Lung (tissue), 12 donors: ENCODE measurements around the gene CDC23. TPM values are rescaled to one million over a fixed set of nuclear protein-coding genes. Genes with fewer than 3 reads are reported as not detected.

Experiments
- ATAC-seq: fragments of 200-7000 bp; cut with Tn5 transposase; one replicate; pipeline ENCODE4 v1.9.1; 2020; ENCODE audit warnings: moderate number of reproducible peaks; ENCODE audit not compliant: insufficient read depth, low FRiP score
- DNase-seq, 3 donors: peaks; one replicate each; pipeline ENCODE4 v3.0.0-alpha.2; 2013 to 2017
- H3K27ac ChIP-seq, 2 donors: one replicate each; pipeline ENCODE4 v1.5.1; 2013; ENCODE audit warnings: mild to moderate bottlenecking in 2 of 2, moderate library complexity in 2 of 2, control low read depth in 1 of 2, inconsistent platforms in 1 of 2, low read depth in 1 of 2, low read length in 1 of 2
- H3K27me3 ChIP-seq, 3 donors: one replicate each; pipeline ENCODE4 v1.5.1; 2013; ENCODE audit warnings: low read length in 2 of 3; ENCODE audit not compliant: control insufficient read depth in 3 of 3, insufficient read depth in 3 of 3
- H3K36me3 ChIP-seq, 4 donors: one replicate each; pipeline ENCODE4 v1.5.1; 2013; ENCODE audit warnings: low read length in 4 of 4, mild to moderate bottlenecking in 1 of 4, moderate library complexity in 1 of 4; ENCODE audit not compliant: control insufficient read depth in 4 of 4, insufficient read depth in 4 of 4
- H3K4me1 ChIP-seq, 5 donors: one replicate each; pipeline ENCODE4 v1.5.1; 2013; ENCODE audit warnings: low read length in 5 of 5, mild to moderate bottlenecking in 2 of 5, moderate library complexity in 1 of 5; ENCODE audit not compliant: control insufficient read depth in 5 of 5, insufficient read depth in 5 of 5
- H3K4me3 ChIP-seq: one replicate; pipeline ENCODE4 v1.5.1; 2013; ENCODE audit warnings: mild to moderate bottlenecking, control low read depth, moderate library complexity
- H3K9ac ChIP-seq, 2 donors: one replicate each; pipeline ENCODE4 v1.5.1; 2013; ENCODE audit warnings: low read length in 2 of 2, control low read depth in 1 of 2; ENCODE audit not compliant: insufficient read depth in 1 of 2
- H3K9me3 ChIP-seq, 4 donors: one replicate each; pipeline ENCODE4 v1.5.1; 2013; ENCODE audit warnings: low read length in 3 of 4, mild to moderate bottlenecking in 1 of 4, moderate library complexity in 1 of 4; ENCODE audit not compliant: control insufficient read depth in 4 of 4, insufficient read depth in 3 of 4
- WGBS, 2 donors: extraction: QIAGEN DNeasy Blood & Tissue Kit; methylation state at CpG; one replicate each; pipeline ENCODE4 v1.1.7; 2013; 5-methylcytosine and 5-hydroxymethylcytosine counted together
- polyA plus RNA-seq, 2 donors: library from polyadenylated mRNA; stranded (reverse); fragments of 200-250 nt; gene quantifications; one replicate each; pipeline ENCODE4 v1.2.1, GENCODE V29; 2013
- total RNA-seq, 2 donors: library from RNA; depleted of rRNA in 1 of 2; stranded (reverse); fragments of >200 nt in 1 of 2; gene quantifications; one replicate each; pipeline ENCODE4 v1.2.1, GENCODE V29; 2014 to 2021
- TF ChIP-seq, protein P1 (sequence below): IDR thresholded peaks from 2 replicates; pipeline ENCODE4 v1.5.1; 2012; ENCODE audit warnings: mild to moderate bottlenecking; ENCODE audit errors: control extremely low read depth, extremely low read depth
- donor health status: control.
- donor health status: control.
- donor health status: Bipolar disorder and iron deficiency.
- donor health status: healthy.
- donor health status: DM: yes; HTN: yes; CAD: no.

The CDC23 gene
- total and polyA plus RNA-seq, 4 donors: 9.9 to 41.8 (median 17.1) TPM

- WGBS, 2 donors: 64 to 75% methylated on average over 4 of the region's 4 CpGs
- Histone ChIP-seq H3K36me3 (no peaks in the 10 kb centered on the region), H3K27me3 (no peaks in the 10 kb centered on the region), H3K9ac (no peak overlapping the region), H3K4me3 (no peak overlapping the region), H3K9me3 (no peaks in the 10 kb centered on the region), H3K27ac (no peak overlapping the region), H3K4me1 (peaks cover 0 to 3% (median 0%) of the 10 kb centered on the region in 5 donors)
- TF ChIP-seq, protein P1, sequence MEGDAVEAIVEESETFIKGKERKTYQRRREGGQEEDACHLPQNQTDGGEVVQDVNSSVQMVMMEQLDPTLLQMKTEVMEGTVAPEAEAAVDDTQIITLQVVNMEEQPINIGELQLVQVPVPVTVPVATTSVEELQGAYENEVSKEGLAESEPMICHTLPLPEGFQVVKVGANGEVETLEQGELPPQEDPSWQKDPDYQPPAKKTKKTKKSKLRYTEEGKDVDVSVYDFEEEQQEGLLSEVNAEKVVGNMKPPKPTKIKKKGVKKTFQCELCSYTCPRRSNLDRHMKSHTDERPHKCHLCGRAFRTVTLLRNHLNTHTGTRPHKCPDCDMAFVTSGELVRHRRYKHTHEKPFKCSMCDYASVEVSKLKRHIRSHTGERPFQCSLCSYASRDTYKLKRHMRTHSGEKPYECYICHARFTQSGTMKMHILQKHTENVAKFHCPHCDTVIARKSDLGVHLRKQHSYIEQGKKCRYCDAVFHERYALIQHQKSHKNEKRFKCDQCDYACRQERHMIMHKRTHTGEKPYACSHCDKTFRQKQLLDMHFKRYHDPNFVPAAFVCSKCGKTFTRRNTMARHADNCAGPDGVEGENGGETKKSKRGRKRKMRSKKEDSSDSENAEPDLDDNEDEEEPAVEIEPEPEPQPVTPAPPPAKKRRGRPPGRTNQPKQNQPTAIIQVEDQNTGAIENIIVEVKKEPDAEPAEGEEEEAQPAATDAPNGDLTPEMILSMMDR: no peak
- ATAC-seq (no peak), DNase-seq (no peak)
These were observed 72.9 kb downstream of the CDC23 start for GRCh38 chr5:138140268-138140667.

GRCh38 chr5:138139781-138140090, 73.4 kb downstream of the CDC23 start:
- WGBS, 2 donors: 36 to 53% methylated on average over 3 of the region's 3 CpGs
- TF ChIP-seq, protein P1: no peak
- Histone ChIP-seq H3K4me3 (no peak overlapping the region), H3K9me3 (no peaks in the 10 kb centered on the region), H3K4me1 (peaks cover 0 to 3% (median 0%) of the 10 kb centered on the region in 5 donors), H3K27ac (no peak overlapping the region), H3K27me3 (no peaks in the 10 kb centered on the region), H3K36me3 (no peaks in the 10 kb centered on the region), H3K9ac (no peak overlapping the region)
- DNase-seq (no peak), ATAC-seq (no peak)

DNA sequence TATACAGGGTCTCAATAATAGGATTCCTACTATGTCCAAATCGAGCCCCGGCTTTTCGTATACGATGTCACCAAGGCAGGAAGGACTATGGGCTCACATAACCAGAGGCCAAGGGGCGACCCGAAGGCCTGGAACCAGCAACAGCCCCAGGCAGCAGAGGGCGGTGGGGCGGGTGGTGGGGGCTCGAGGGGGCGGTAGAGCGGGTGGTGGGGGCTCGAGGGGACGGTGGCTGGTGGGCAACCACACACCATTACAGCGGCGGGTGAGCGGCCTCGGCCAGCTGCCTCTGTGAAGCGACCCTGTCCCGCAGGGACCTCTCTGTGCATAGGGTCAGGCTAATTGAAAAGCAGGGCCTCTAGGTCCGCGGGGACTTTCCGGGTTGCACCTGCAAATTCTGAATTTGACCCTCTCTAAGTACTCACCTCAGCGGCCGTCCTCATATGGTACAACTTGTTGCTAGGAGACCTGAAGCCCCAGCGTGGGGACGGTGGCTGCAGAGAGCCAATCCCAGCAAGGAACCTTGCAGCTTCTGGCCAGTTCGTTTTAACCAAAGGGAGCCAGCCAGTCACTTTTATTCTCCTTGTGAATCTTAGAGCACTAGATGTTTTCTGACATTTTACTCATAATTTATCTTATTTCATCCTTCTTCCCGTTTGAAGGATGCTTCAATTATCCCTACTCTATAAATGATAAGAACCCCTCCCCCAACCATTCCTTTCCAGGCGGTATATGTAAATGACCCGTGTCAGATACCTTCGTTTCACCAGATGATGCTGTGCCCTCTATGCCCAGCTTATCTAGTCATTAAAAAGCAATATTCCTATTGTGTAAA, 74.0 kb downstream of the CDC23 start, which contains the start of gene NME5:
Gene NME5, minus strand, starts transcription at position 480 of the 832 bp plus-strand sequence. CDS start 648 bp downstream, outside the sequence.
- peak within 1 kb of the TSS; percentile 54 for H3K4me3 ChIP-seq
- 7 to 9% methylated on average over 31 of the region's 31 CpGs for WGBS, 2 donors
- peak; percentile 77 for ATAC-seq
- H3K4me1 ChIP-seq: peaks cover 0 to 3% (median 0%) of the 10 kb centered on the region in 5 donors
- no peaks in the 10 kb centered on the region for H3K27me3 ChIP-seq
- TF ChIP-seq, protein P1: no peak
- no peak within 1 kb of the TSS for H3K27ac ChIP-seq
- no peaks in the 10 kb centered on the region for H3K9me3 ChIP-seq
- H3K9ac ChIP-seq: peak within 1 kb of the TSS; percentile 16 to 38
- H3K36me3 ChIP-seq: no peaks in the 10 kb centered on the region
- peak; percentile 77 to 81 (median 79) for DNase-seq

Other genes starting within 250 kb of the CDC23 start
- 10 to 100 TPM; 38.0 to 63.6 TPM for gene FAM13B, start 180.2 kb downstream of the CDC23 start, total RNA-seq
- gene FAM13B, start 180.2 kb downstream of the CDC23 start, polyA plus RNA-seq: 1 to 10 TPM; 7.6 to 8.8 TPM
- not detected for gene WNT8A, start 129.3 kb downstream of the CDC23 start, total RNA-seq
- not detected for gene WNT8A, start 129.3 kb downstream of the CDC23 start, polyA plus RNA-seq
- 10 to 100 TPM; 13.5 to 15.8 TPM for gene NME5, start 73.9 kb downstream of the CDC23 start, total RNA-seq
- gene NME5, start 73.9 kb downstream of the CDC23 start, polyA plus RNA-seq: 10 to 100 TPM in 1 of 2 donors, 1 to 10 TPM in 1; 9.6 to 12.2 TPM
- 10 to 100 TPM; 38.4 to 80.1 TPM for gene BRD8, start 34.7 kb downstream of the CDC23 start, total RNA-seq
- 10 to 100 TPM; 23.3 to 28.6 TPM for gene BRD8, start 34.7 kb downstream of the CDC23 start, polyA plus RNA-seq
- 1 to 10 TPM; 1.1 to 8.0 TPM for gene KIF20A, start 34.2 kb downstream of the CDC23 start, total RNA-seq
- gene KIF20A, start 34.2 kb downstream of the CDC23 start, polyA plus RNA-seq: 1 to 10 TPM; 1.4 to 2.0 TPM
- under 1 TPM in 1 of 2 donors, not detected in 1; 0.57 TPM for gene GFRA3, start 61.3 kb upstream of the CDC23 start, total RNA-seq
- under 1 TPM; 0.11 to 0.18 TPM for gene GFRA3, start 61.3 kb upstream of the CDC23 start, polyA plus RNA-seq
- 1 to 10 TPM in 1 of 2 donors, under 1 TPM in 1; 0.25 to 3.0 TPM for gene CDC25C, start 118.5 kb upstream of the CDC23 start, total RNA-seq
- gene CDC25C, start 118.5 kb upstream of the CDC23 start, polyA plus RNA-seq: under 1 TPM; 0.26 to 0.55 TPM
- 10 to 100 TPM; 22.2 to 28.0 TPM for gene FAM53C, start 124.9 kb upstream of the CDC23 start, total RNA-seq
- 10 to 100 TPM in 1 of 2 donors, 1 to 10 TPM in 1; 8.2 to 19.9 TPM for gene FAM53C, start 124.9 kb upstream of the CDC23 start, polyA plus RNA-seq
- gene KDM3B, start 139.4 kb upstream of the CDC23 start, total RNA-seq: 10 to 100 TPM; 49.6 to 92.7 TPM
- 10 to 100 TPM; 17.7 to 25.4 TPM for gene KDM3B, start 139.4 kb upstream of the CDC23 start, polyA plus RNA-seq
- gene REEP2, start 225.7 kb upstream of the CDC23 start, total RNA-seq: 1 to 10 TPM in 1 of 2 donors, under 1 TPM in 1; 0.98 to 1.1 TPM
- under 1 TPM; 0.29 to 0.85 TPM for gene REEP2, start 225.7 kb upstream of the CDC23 start, polyA plus RNA-seq